GM12865 (cell line): ENCODE measurements around the gene ZDHHC6.

ENCODE experiments used
- DNase-seq: peaks from one replicate; pipeline ENCODE4 v3.0.0; 2010; ENCODE audit warnings: low read depth
- H3K4me3 ChIP-seq: 2 replicates; pipeline ENCODE4 v1.5.1; 2011; ENCODE audit warnings: mild to moderate bottlenecking, low read depth, low read length, control low read depth
- TF ChIP-seq, protein P1 (sequence below): IDR thresholded peaks from 2 replicates; pipeline ENCODE4 v1.5.1; 2011; ENCODE audit warnings: low read length, control low read depth, low read depth, inconsistent platforms; ENCODE audit not compliant: insufficient read depth; ENCODE audit errors: missing control alignments

Gene ZDHHC6

DNA sequence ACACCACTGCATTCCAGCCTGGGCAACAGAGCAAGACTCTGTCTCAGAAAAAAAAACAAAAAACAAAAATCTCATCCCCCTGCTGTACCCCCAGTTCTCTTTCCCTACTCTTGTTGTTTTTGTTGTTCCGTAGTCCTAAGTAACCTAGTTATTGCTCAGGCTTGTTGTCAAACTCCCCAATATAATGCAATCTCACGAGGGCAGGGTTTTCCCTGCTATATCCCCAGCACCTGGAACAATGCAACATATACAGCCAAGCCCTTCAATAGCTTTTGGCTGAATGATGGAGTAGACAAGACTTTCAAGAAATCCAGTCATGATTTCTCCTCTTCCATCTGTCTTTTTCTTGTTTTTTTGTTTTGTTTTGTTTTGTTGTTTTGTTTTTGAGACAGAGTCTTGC, 62.6 kb downstream of the ZDHHC6 start:
- TF ChIP-seq, protein P1, sequence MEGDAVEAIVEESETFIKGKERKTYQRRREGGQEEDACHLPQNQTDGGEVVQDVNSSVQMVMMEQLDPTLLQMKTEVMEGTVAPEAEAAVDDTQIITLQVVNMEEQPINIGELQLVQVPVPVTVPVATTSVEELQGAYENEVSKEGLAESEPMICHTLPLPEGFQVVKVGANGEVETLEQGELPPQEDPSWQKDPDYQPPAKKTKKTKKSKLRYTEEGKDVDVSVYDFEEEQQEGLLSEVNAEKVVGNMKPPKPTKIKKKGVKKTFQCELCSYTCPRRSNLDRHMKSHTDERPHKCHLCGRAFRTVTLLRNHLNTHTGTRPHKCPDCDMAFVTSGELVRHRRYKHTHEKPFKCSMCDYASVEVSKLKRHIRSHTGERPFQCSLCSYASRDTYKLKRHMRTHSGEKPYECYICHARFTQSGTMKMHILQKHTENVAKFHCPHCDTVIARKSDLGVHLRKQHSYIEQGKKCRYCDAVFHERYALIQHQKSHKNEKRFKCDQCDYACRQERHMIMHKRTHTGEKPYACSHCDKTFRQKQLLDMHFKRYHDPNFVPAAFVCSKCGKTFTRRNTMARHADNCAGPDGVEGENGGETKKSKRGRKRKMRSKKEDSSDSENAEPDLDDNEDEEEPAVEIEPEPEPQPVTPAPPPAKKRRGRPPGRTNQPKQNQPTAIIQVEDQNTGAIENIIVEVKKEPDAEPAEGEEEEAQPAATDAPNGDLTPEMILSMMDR = no peak
- H3K4me3 ChIP-seq = no peak overlapping the region
- no peak for DNase-seq

DNA sequence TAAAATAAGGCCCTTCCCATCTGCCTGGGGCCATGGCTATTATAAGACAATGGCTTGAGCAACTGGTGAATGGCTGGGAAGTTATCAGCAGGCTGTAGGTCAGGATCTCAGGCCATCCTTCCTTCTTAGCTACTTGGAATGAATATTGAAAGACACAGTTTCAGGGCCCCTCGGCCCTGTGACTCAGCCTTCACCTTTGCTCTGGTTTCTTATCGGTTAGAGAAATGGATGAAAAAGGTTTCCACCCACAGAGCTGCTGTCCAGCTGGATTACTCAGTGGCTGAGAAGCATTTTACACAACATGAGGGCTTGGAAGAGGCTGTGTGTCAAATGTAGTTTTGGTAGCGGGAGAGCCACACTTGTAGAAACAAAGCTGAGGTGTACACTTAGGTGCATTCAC, 63.4 kb downstream of the ZDHHC6 start:
- no peak overlapping the region for H3K4me3 ChIP-seq
- TF ChIP-seq, protein P1 = no peak
- no peak for DNase-seq

DNA sequence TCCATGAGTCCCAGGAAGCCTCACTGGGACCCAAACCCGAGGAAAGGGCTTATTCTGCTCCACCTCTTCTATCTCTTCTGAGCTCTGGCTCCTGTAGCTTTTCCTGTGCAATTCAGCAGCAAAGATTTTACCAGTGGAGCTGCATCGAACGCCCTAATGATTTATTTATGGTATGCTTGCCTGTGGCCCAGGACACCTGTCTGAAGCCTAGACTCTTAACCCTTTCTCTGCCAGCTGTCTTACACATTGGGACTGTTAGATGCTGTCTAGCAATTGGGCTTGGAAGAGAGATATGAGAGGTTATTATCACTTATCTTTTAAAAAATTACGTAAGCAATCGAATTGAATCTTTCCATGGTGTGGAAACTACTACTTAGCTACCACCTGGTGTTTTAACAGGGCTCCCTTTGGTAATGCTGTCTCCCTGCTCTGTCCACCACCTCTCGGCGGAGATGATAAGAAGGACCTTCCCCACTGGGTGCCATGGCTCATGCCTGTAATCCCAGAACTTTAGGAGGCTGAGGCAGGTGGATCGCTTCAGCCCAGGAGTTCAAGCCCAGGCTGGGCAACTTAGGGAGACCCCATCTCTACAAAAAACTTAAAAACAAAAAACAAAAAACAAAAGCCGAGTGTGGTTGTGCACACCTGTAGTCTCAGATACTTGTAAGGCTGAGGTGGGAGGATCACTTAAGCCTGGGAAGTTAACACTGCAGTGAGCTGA, 64.0 kb downstream of the ZDHHC6 start:
- no peak overlapping the region for H3K4me3 ChIP-seq
- TF ChIP-seq, protein P1 = no peak
- no peak for DNase-seq
